ENCODE data around the gene CDK6.

Gene CDK6

GRCh38 chr7:92769844-92770243 is 66.5 kb downstream of the CDK6 start:
- no peaks in the 10 kb centered on the region for H3K79me2 ChIP-seq (ENCODE audit: insufficient read depth, low read length)
- TF ChIP-seq EZH2 (IDR thresholded peaks at IDR 0.05; ENCODE audit: borderline replicate concordance, low read length): no peak
- TF ChIP-seq CTCF (IDR thresholded peaks at IDR 0.05; ENCODE audit: low read length): no peak
- no peaks in the 10 kb centered on the region for H3K27me3 ChIP-seq (ENCODE audit: insufficient read depth, low read length)
- no peaks in the 10 kb centered on the region for H4K20me1 ChIP-seq (ENCODE audit: insufficient read depth, low read length)
- no peaks in the 10 kb centered on the region for H3F3A ChIP-seq (ENCODE audit: insufficient read depth, low read length)
- H3K4me3 ChIP-seq (ENCODE audit: low read depth, low read length, poor library complexity, severe bottlenecking): no peak overlapping the region
- peaks cover 10% of the 10 kb centered on the region for H3K4me1 ChIP-seq (ENCODE audit: insufficient read depth, low read length, severe bottlenecking)
- H3K9me3 ChIP-seq (ENCODE audit: low read length): no peaks in the 10 kb centered on the region
- H3K9me2 ChIP-seq (ENCODE audit: low read depth, low read length): no peaks in the 10 kb centered on the region
- no peak overlapping the region for H3K27ac ChIP-seq (ENCODE audit: low read depth, low read length, poor library complexity, severe bottlenecking)
- no peak overlapping the region for H3K9ac ChIP-seq (ENCODE audit: low read length)
- no peak overlapping the region for H3K4me2 ChIP-seq (ENCODE audit: low read length)
- peaks cover 48% of the 10 kb centered on the region for H3K36me3 ChIP-seq (ENCODE audit: insufficient read depth, low read length)
- no peak overlapping the region for H2AFZ ChIP-seq (ENCODE audit: low read length)

GRCh38 chr7:92769394-92769699 is 67.0 kb downstream of the CDK6 start:
- no peak overlapping the region for H2AFZ ChIP-seq (ENCODE audit: low read length)
- H3K4me3 ChIP-seq (ENCODE audit: low read depth, low read length, poor library complexity, severe bottlenecking): no peak overlapping the region
- no peaks in the 10 kb centered on the region for H3K79me2 ChIP-seq (ENCODE audit: insufficient read depth, low read length)
- H3K27me3 ChIP-seq (ENCODE audit: insufficient read depth, low read length): no peaks in the 10 kb centered on the region
- no peak overlapping the region for H3K4me2 ChIP-seq (ENCODE audit: low read length)
- no peaks in the 10 kb centered on the region; the same call in 1 of the 2 replicates for H3F3A ChIP-seq (ENCODE audit: insufficient read depth, low read length)
- no peaks in the 10 kb centered on the region for H3K9me3 ChIP-seq (ENCODE audit: low read length)
- no peak overlapping the region for H3K9ac ChIP-seq (ENCODE audit: low read length)
- peaks cover 43% of the 10 kb centered on the region for H3K36me3 ChIP-seq (ENCODE audit: insufficient read depth, low read length)
- no peaks in the 10 kb centered on the region for H3K9me2 ChIP-seq (ENCODE audit: low read depth, low read length)
- H3K4me1 ChIP-seq (ENCODE audit: insufficient read depth, low read length, severe bottlenecking): peaks cover 10% of the 10 kb centered on the region
- no peaks in the 10 kb centered on the region for H4K20me1 ChIP-seq (ENCODE audit: insufficient read depth, low read length)
- TF ChIP-seq EZH2 (IDR thresholded peaks at IDR 0.05; ENCODE audit: borderline replicate concordance, low read length) (no peak), CTCF (IDR thresholded peaks at IDR 0.05; ENCODE audit: low read length) (no peak)
- no peak overlapping the region for H3K27ac ChIP-seq (ENCODE audit: low read depth, low read length, poor library complexity, severe bottlenecking)

- no peak overlapping the region for H2AFZ ChIP-seq (ENCODE audit: low read length)
- H3K79me2 ChIP-seq (ENCODE audit: insufficient read depth, low read length): no peaks in the 10 kb centered on the region
- H3K27me3 ChIP-seq (ENCODE audit: insufficient read depth, low read length): no peaks in the 10 kb centered on the region
- no peaks in the 10 kb centered on the region for H4K20me1 ChIP-seq (ENCODE audit: insufficient read depth, low read length)
- no peaks in the 10 kb centered on the region for H3K9me2 ChIP-seq (ENCODE audit: low read depth, low read length)
- peaks cover 37% of the 10 kb centered on the region for H3K36me3 ChIP-seq (ENCODE audit: insufficient read depth, low read length)
- no peaks in the 10 kb centered on the region; the same call in 1 of the 2 replicates for H3F3A ChIP-seq (ENCODE audit: insufficient read depth, low read length)
- H3K9ac ChIP-seq (ENCODE audit: low read length): no peak overlapping the region
- TF ChIP-seq EZH2 (IDR thresholded peaks at IDR 0.05; ENCODE audit: borderline replicate concordance, low read length) (no peak), CTCF (IDR thresholded peaks at IDR 0.05; ENCODE audit: low read length) (no peak)
- no peaks in the 10 kb centered on the region for H3K9me3 ChIP-seq (ENCODE audit: low read length)
- no peak overlapping the region for H3K4me2 ChIP-seq (ENCODE audit: low read length)
- peaks cover 10% of the 10 kb centered on the region for H3K4me1 ChIP-seq (ENCODE audit: insufficient read depth, low read length, severe bottlenecking)
- no peak overlapping the region for H3K4me3 ChIP-seq (ENCODE audit: low read depth, low read length, poor library complexity, severe bottlenecking)
- no peak overlapping the region for H3K27ac ChIP-seq (ENCODE audit: low read depth, low read length, poor library complexity, severe bottlenecking)
Observed at GRCh38 chr7:92768501-92769393, 67.6 kb downstream of the CDK6 start.

Measured in OCI-LY1 (cell line).